Esophagus squamous epithelium (tissue), 4 donors: Measurements from ENCODE around the gene NFATC4.

ENCODE experiments used
- CTCF ChIP-seq, 6 experiments: fragments of 450-650 bp in 4 of 6; fragments of 200-600 bp in 2 of 6; sonication (generic) in 2 of 6; IDR thresholded peaks; one replicate each; pipeline ENCODE4 v1.5.1; 2016 to 2019; ENCODE audit warnings: antibody characterized with exemption in 6 of 6, mild to moderate bottlenecking in 4 of 6, moderate library complexity in 4 of 6
- POLR2A ChIP-seq, 4 donors: fragments of 450-650 bp; IDR thresholded peaks; one replicate each; pipeline ENCODE4 v1.6.1; 2017; ENCODE audit warnings: antibody characterized with exemption in 4 of 4, mild to moderate bottlenecking in 4 of 4, moderate library complexity in 3 of 4

- TF ChIP-seq CTCF (IDR thresholded peaks at IDR 0.05) (no peak), POLR2A (IDR thresholded peaks at IDR 0.05) (no peak)
Measured at GRCh38 chr14:24363401-24363800, 4.6 kb upstream of the NFATC4 start.
